HuH-7.5 (cell line): ENCODE data around the gene ALDH2.
"Not testable (repeated sequence)": the region's sequence is repeated elsewhere in the genome, so short reads cannot be mapped to it uniquely, and the experiment has no call there.

Source experiments
- DNase-seq: peaks from one replicate; pipeline ENCODE4 v3.0.0; 2011; ENCODE audit warnings: low spot score

ALDH2 gene

GRCh38 chr12:111789779-111790178 lies 23.0 kb downstream of the ALDH2 start:
- no peak for DNase-seq

- no peak for DNase-seq
Observed at GRCh38 chr12:111791507-111791906, 24.8 kb downstream of the ALDH2 start.

- DNase-seq = no peak
Observed at GRCh38 chr12:111792155-111792855, 25.6 kb downstream of the ALDH2 start.

- no peak for DNase-seq
Observed at GRCh38 chr12:111792856-111793235, 26.1 kb downstream of the ALDH2 start.

- no peak for DNase-seq
Observed at GRCh38 chr12:111798182-111798581, 31.4 kb downstream of the ALDH2 start.

- DNase-seq = no peak
Observed at GRCh38 chr12:111799758-111800157, 33.0 kb downstream of the ALDH2 start.

- DNase-seq = no peak
Observed at GRCh38 chr12:111803038-111803626, 36.4 kb downstream of the ALDH2 start.

GRCh38 chr12:111803851-111804250 lies 37.1 kb downstream of the ALDH2 start:
- no peak for DNase-seq

- DNase-seq = no peak
Observed at GRCh38 chr12:111806304-111806703, 39.6 kb downstream of the ALDH2 start.

- no peak for DNase-seq
Observed at GRCh38 chr12:111807232-111807631, 40.5 kb downstream of the ALDH2 start.

GRCh38 chr12:111812881-111813741 lies 46.4 kb downstream of the ALDH2 start:
- DNase-seq = peak; percentile 75

GRCh38 chr12:111816065-111816615 lies 49.4 kb downstream of the ALDH2 start:
- no peak for DNase-seq

GRCh38 chr12:111816898-111817297 lies 50.2 kb downstream of the ALDH2 start:
- not testable (repeated sequence) for DNase-seq

GRCh38 chr12:111818340-111818739 lies 51.6 kb downstream of the ALDH2 start:
- no peak for DNase-seq

GRCh38 chr12:111819191-111820158 lies 52.7 kb downstream of the ALDH2 start:
- no peak for DNase-seq

- not testable (repeated sequence) for DNase-seq
Observed at GRCh38 chr12:111820828-111821227, 54.1 kb downstream of the ALDH2 start.

GRCh38 chr12:111822886-111823285 lies 56.2 kb downstream of the ALDH2 start:
- DNase-seq = no peak

GRCh38 chr12:111823891-111824290 lies 57.2 kb downstream of the ALDH2 start:
- no peak for DNase-seq

- not testable (repeated sequence) for DNase-seq
Observed at GRCh38 chr12:111824312-111824711, 57.6 kb downstream of the ALDH2 start.

GRCh38 chr12:111825509-111825908 lies 58.8 kb downstream of the ALDH2 start:
- DNase-seq = no peak

- DNase-seq = no peak
Observed at GRCh38 chr12:111826316-111826715, 59.6 kb downstream of the ALDH2 start.
